CD14-positive monocyte (primary cell): ENCODE results near the gene CALHM5. TPM values are rescaled to one million over a fixed set of nuclear protein-coding genes. Genes with fewer than 3 reads are reported as not detected.
A peak's percentile ranks its signal among the peaks of the same experiment; 100 is the strongest.

ENCODE experiments used
- DNase-seq, 3 donors: peaks; one replicate each; pipeline ENCODE4 v3.0.0-alpha.2; 2011 to 2022
- H2AFZ ChIP-seq: 2 replicates; pipeline ENCODE4 v1.6.0; 2012; ENCODE audit warnings: mild to moderate bottlenecking, low read depth, low read length, inconsistent platforms; ENCODE audit not compliant: insufficient read depth, poor library complexity, severe bottlenecking
- H3K27ac ChIP-seq, 2 donors: 1 replicate in 1 of 2; 2 replicates in 1 of 2; pipeline ENCODE4 v1.5.1; 2012 to 2013; ENCODE audit warnings: low read length in 2 of 2, control low read depth in 1 of 2, inconsistent platforms in 1 of 2, low read depth in 1 of 2, mild to moderate bottlenecking in 1 of 2
- H3K27me3 ChIP-seq, 2 donors: one replicate each; pipeline versions ENCODE4 v1.6.0 to v1.6.1; 2011 to 2013; ENCODE audit warnings: low read length in 2 of 2; ENCODE audit not compliant: control insufficient read depth in 2 of 2, insufficient read depth in 2 of 2
- H3K36me3 ChIP-seq, 2 donors: replicated peaks in 1 of 2; 1 replicate in 1 of 2; 2 replicates in 1 of 2; pipeline versions ENCODE4 v1.5.1 to v1.6.1; 2012 to 2013; ENCODE audit warnings: low read length in 2 of 2, control low read depth in 1 of 2, inconsistent platforms in 1 of 2, mild to moderate bottlenecking in 1 of 2; ENCODE audit not compliant: insufficient read depth in 2 of 2, control insufficient read depth in 1 of 2
- H3K4me1 ChIP-seq, 2 donors: 1 replicate in 1 of 2; 2 replicates in 1 of 2; pipeline versions ENCODE4 v1.5.1 to v1.6.1; 2012 to 2013; ENCODE audit warnings: low read length in 2 of 2, control low read depth in 1 of 2, inconsistent platforms in 1 of 2, mild to moderate bottlenecking in 1 of 2, moderate library complexity in 1 of 2; ENCODE audit not compliant: insufficient read depth in 2 of 2, control insufficient read depth in 1 of 2
- H3K4me2 ChIP-seq: replicated peaks from 2 replicates; pipeline ENCODE3; 2012; ENCODE audit warnings: low read length, moderate library complexity, mild to moderate bottlenecking; ENCODE audit not compliant: poor library complexity, severe bottlenecking; ENCODE audit errors: extremely low read depth
- H3K4me3 ChIP-seq, 3 experiments: fragments of 200-600 bp in 1 of 3; sonication (generic) in 1 of 3; replicated peaks in 1 of 3; 1 replicate in 2 of 3; 2 replicates in 1 of 3; pipeline ENCODE4 v1.5.1; 2011 to 2013; ENCODE audit warnings: low read length in 3 of 3, mild to moderate bottlenecking in 3 of 3, control low read depth in 2 of 3, low read depth in 2 of 3, inconsistent platforms in 1 of 3, moderate library complexity in 1 of 3
- H3K79me2 ChIP-seq: 2 replicates; pipeline ENCODE4 v1.6.0; 2012; ENCODE audit warnings: mild to moderate bottlenecking, control low read depth, inconsistent platforms, low read length, moderate library complexity; ENCODE audit not compliant: insufficient read depth
- H3K9ac ChIP-seq: 2 replicates; pipeline ENCODE4 v1.6.0; 2017; ENCODE audit warnings: low read length, mild to moderate bottlenecking; ENCODE audit not compliant: insufficient read depth, poor library complexity, severe bottlenecking
- H3K9me3 ChIP-seq, 2 donors: replicated peaks in 1 of 2; 1 replicate in 1 of 2; 2 replicates in 1 of 2; pipeline versions ENCODE4 v1.5.1 to v1.6.1; 2012 to 2013; ENCODE audit warnings: low read length in 2 of 2, control low read depth in 1 of 2; ENCODE audit not compliant: control insufficient read depth in 1 of 2, insufficient read depth in 1 of 2
- H4K20me1 ChIP-seq: 2 replicates; pipeline ENCODE4 v1.6.0; 2012; ENCODE audit warnings: mild to moderate bottlenecking, low read length, control low read depth, moderate library complexity; ENCODE audit not compliant: insufficient read depth
- H3K27ac Mint-ChIP-seq, 7 donors: one replicate each; pipeline ENCODE4 v1.8.0; 2020; ENCODE audit warnings: mild to moderate bottlenecking in 7 of 7, mixed read lengths in 7 of 7, moderate library complexity in 6 of 7, inconsistent platforms in 2 of 7
- H3K27me3 Mint-ChIP-seq, 3 donors: one replicate each; pipeline ENCODE4 v1.8.0; 2021 to 2022; ENCODE audit warnings: low read depth in 3 of 3, mild to moderate bottlenecking in 3 of 3, mixed read lengths in 3 of 3, moderate library complexity in 3 of 3, inconsistent platforms in 1 of 3
- H3K36me3 Mint-ChIP-seq, 2 donors: one replicate each; pipeline ENCODE4 v1.8.0; 2020; ENCODE audit warnings: mixed read lengths in 2 of 2, inconsistent platforms in 1 of 2, mild to moderate bottlenecking in 1 of 2
- H3K4me1 Mint-ChIP-seq: one replicate; pipeline ENCODE4 v1.8.0; 2020; ENCODE audit warnings: mild to moderate bottlenecking, mixed read lengths
- H3K4me3 Mint-ChIP-seq, 2 donors: one replicate each; pipeline ENCODE4 v1.8.0; 2020; ENCODE audit warnings: mild to moderate bottlenecking in 2 of 2, mixed read lengths in 2 of 2, moderate library complexity in 1 of 2
- H3K9me3 Mint-ChIP-seq, 7 donors: one replicate each; pipeline ENCODE4 v1.8.0; 2020 to 2022; ENCODE audit warnings: mixed read lengths in 7 of 7, mild to moderate bottlenecking in 6 of 7, moderate library complexity in 6 of 7, inconsistent platforms in 2 of 7
- CTCF ChIP-seq: fragments of 200-600 bp; IDR thresholded peaks from one replicate; pipeline ENCODE4 v1.8.0; 2022; ENCODE audit warnings: antibody characterized with exemption, mild to moderate bottlenecking
- WGBS: methylation state at CpG from one replicate; pipeline ENCODE4 v1.1.5; 2013; ENCODE audit warnings: missing lambda C conversion rate; ENCODE audit not compliant: insufficient coverage; 5-methylcytosine and 5-hydroxymethylcytosine counted together
- intact Hi-C, 2 donors: fragments of 100-400 bp; cut with micrococcal nuclease; formaldehyde crosslinking; loops; one replicate each; pipeline versions ENCODE4 v1.15.0 to v1.15.1; 2023
- polyA plus RNA-seq, 3 donors: library from polyadenylated mRNA; depleted of rRNA in 1 of 3; unstranded in 2 of 3; stranded (reverse) in 1 of 3; fragments of 300-500 nt in 2 of 3; fragments of >200 nt in 1 of 3; fragmentation: Illumina TruSeq in 2 of 3; gene quantifications; 1 replicate in 2 of 3; 2 replicates in 1 of 3; pipeline ENCODE4 v1.2.3, GENCODE V29; 2012 to 2021

The CALHM5 gene
- polyA plus RNA-seq, 3 donors: 0.01 TPM; not detected in 2

DNA sequence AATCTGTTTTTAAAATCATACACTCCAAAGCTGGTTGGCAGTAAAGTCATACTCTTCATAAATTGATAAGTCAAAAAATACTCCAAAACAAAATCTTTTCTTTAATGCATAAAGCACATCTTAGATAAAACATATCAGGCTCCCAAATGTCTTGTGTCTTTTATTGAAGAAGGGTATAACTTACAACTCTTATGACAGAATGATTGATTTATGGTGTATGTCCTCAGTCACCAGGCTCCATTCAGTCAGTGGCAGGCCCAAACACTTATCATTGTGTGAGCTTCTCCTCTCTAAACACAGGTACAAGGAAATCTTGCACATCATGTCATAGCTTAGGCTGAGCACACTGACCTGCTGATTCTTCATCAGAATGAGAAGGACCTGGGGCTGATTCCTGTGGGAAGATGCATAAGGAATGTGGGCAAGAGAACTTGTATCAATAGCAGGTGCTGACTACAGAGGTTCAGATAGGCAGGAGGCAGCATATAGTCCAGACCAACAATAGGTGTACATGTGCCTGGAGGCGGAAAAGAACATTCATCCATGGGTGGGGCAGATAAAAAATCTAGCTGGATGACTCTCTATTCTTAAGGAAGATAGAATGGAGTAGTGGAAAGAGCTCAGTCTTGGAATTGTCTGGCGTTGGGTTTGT, 1.9 kb downstream of the CALHM5 start:
- H4K20me1 ChIP-seq: no peaks in the 10 kb centered on the region
- WGBS: 100% methylated on average over 1 of the region's 2 CpGs
- H3K4me3 Mint-ChIP-seq: no peak overlapping the region
- H3K36me3 Mint-ChIP-seq: no peaks in the 10 kb centered on the region
- no peak for DNase-seq
- no peaks in the 10 kb centered on the region for H3K27me3 ChIP-seq
- H3K27ac Mint-ChIP-seq: peak overlapping the region in 1 of 7 donors; percentile 11
- no peak overlapping the region for H2AFZ ChIP-seq
- no peak overlapping the region for H3K9ac ChIP-seq
- no peaks in the 10 kb centered on the region for H3K79me2 ChIP-seq
- no peaks in the 10 kb centered on the region for H3K36me3 ChIP-seq
- no peak overlapping the region for H3K4me3 ChIP-seq
- TF ChIP-seq CTCF: no peak
- intact Hi-C loops: no loop called here
- H3K9me3 ChIP-seq: peaks cover 0 to 4% of the 10 kb centered on the region in 2 donors
- peaks cover 0 to 4% (median 3%) of the 10 kb centered on the region in 3 donors for H3K27me3 Mint-ChIP-seq
- H3K4me1 Mint-ChIP-seq: peaks cover 12% of the 10 kb centered on the region
- no peak overlapping the region for H3K27ac ChIP-seq
- H3K9me3 Mint-ChIP-seq: peaks cover 0 to 11% (median 8%) of the 10 kb centered on the region in 7 donors
- peaks cover 7% of the 10 kb centered on the region in 2 donors for H3K4me1 ChIP-seq
- no peak overlapping the region for H3K4me2 ChIP-seq

DNA sequence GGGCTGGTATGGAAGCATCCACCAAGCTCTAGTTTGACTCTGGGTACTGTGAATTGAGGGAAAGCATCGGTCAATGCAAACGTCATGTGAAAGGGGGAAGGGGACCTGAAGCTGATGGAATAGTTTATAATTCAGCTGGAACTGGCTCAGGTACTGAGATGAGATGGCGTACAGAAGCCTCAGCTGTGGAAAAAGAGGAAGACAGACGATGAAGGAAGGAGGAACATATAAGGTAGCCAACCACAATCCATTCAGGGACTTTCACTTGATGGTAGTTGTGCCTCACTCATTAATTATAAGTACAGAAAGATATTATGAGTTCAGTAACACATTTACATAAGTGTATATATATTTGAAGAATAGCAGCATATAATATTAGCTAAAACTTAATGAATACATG, 2.7 kb downstream of the CALHM5 start:
- WGBS: 73% methylated on average over 3 of the region's 4 CpGs
- H3K27me3 Mint-ChIP-seq: peaks cover 0 to 4% (median 2%) of the 10 kb centered on the region in 3 donors
- DNase-seq: peak; percentile 26 to 56 (median 44)
- H3K9me3 Mint-ChIP-seq: peaks cover 0 to 4% (median 2%) of the 10 kb centered on the region in 7 donors
- Histone ChIP-seq H2AFZ (no peak overlapping the region), H3K36me3 (no peaks in the 10 kb centered on the region), H3K4me3 (no peak overlapping the region), H3K9me3 (peaks cover 0 to under 1% of the 10 kb centered on the region in 2 donors), H3K4me2 (no peak overlapping the region), H4K20me1 (no peaks in the 10 kb centered on the region), H3K27me3 (no peaks in the 10 kb centered on the region), H3K79me2 (no peaks in the 10 kb centered on the region), H3K9ac (no peak overlapping the region), H3K4me1 (peaks cover 7% of the 10 kb centered on the region in 2 donors), H3K27ac (no peak overlapping the region)
- H3K4me3 Mint-ChIP-seq: no peak overlapping the region
- TF ChIP-seq CTCF: no peak
- peak overlapping the region in 1 of 7 donors; percentile 4 for H3K27ac Mint-ChIP-seq
- H3K36me3 Mint-ChIP-seq: no peaks in the 10 kb centered on the region
- H3K4me1 Mint-ChIP-seq: peaks cover 12% of the 10 kb centered on the region
- intact Hi-C loops: no loop called here
